Astrocyte of the cerebellum (primary cell): Measurements from ENCODE around the gene DSCAML1.

Source experiments
- DNase-seq: peaks from one replicate; pipeline ENCODE4 v3.0.0-alpha.2; 2011; ENCODE audit warnings: low read depth
- H3K4me3 ChIP-seq: 2 replicates; pipeline ENCODE4 v1.5.1; 2011; ENCODE audit warnings: mild to moderate bottlenecking, low read depth, low read length, moderate library complexity
- CTCF ChIP-seq: IDR thresholded peaks from 2 replicates; pipeline ENCODE4 v1.5.1; 2012; ENCODE audit warnings: low read length, low read depth, moderate library complexity, mild to moderate bottlenecking; ENCODE audit errors: missing control alignments
- in situ Hi-C: cut with HindIII; loops from 2 replicates; pipeline ENCODE4 v1.10.0; 2017; ENCODE audit warnings: low sequenced_read_pairs

DSCAML1 gene

GRCh38 chr11:117772360-117772759, 24.7 kb downstream of the DSCAML1 start:
- DNase-seq = no peak
- no peak for TF ChIP-seq CTCF
- in situ Hi-C loops = no loop called here
- H3K4me3 ChIP-seq = no peak overlapping the region

- in situ Hi-C loops = no loop called here
- no peak overlapping the region for H3K4me3 ChIP-seq
- TF ChIP-seq CTCF = no peak
- no peak for DNase-seq
Observed at GRCh38 chr11:117771841-117772240, 25.2 kb downstream of the DSCAML1 start.

GRCh38 chr11:117771197-117771596, 25.8 kb downstream of the DSCAML1 start:
- no peak overlapping the region for H3K4me3 ChIP-seq
- no peak for DNase-seq
- no peak for TF ChIP-seq CTCF
- in situ Hi-C loops = no loop called here

- no peak for TF ChIP-seq CTCF
- no peak overlapping the region for H3K4me3 ChIP-seq
- DNase-seq = no peak
- in situ Hi-C loops = no loop called here
Observed at GRCh38 chr11:117770061-117770460, 27.0 kb downstream of the DSCAML1 start.

GRCh38 chr11:117769533-117769932, 27.5 kb downstream of the DSCAML1 start:
- no peak overlapping the region for H3K4me3 ChIP-seq
- in situ Hi-C loops = no loop called here
- no peak for DNase-seq
- TF ChIP-seq CTCF = no peak

- DNase-seq = no peak
- no peak overlapping the region for H3K4me3 ChIP-seq
- TF ChIP-seq CTCF = no peak
- in situ Hi-C loops = no loop called here
Observed at GRCh38 chr11:117768506-117768905, 28.5 kb downstream of the DSCAML1 start.

GRCh38 chr11:117767071-117767470, 29.9 kb downstream of the DSCAML1 start:
- H3K4me3 ChIP-seq = no peak overlapping the region
- no peak for TF ChIP-seq CTCF
- no peak for DNase-seq
- in situ Hi-C loops = no loop called here
